Endothelial cell of umbilical vein (primary cell): ENCODE results near the gene ASPHD1.

Experiments used
- GATA2 ChIP-seq: IDR thresholded peaks from 2 replicates; pipeline ENCODE4 v1.7.0; 2011; ENCODE audit warnings: low read depth, mild to moderate bottlenecking, moderate library complexity, mixed read lengths, low read length; ENCODE audit not compliant: insufficient read length, insufficient read depth
- POLR2AphosphoS5 ChIP-seq: IDR thresholded peaks from 2 replicates; pipeline ENCODE4 v1.6.1; 2012; ENCODE audit warnings: low read depth, mild to moderate bottlenecking, control low read depth, low read length, moderate library complexity; ENCODE audit not compliant: insufficient read depth
- TF ChIP-seq, protein P1 (sequence below): IDR thresholded peaks from 2 replicates; pipeline ENCODE4 v1.6.1; 2011; ENCODE audit not compliant: insufficient read depth, insufficient read length
- TF ChIP-seq, protein P2 (sequence below), 2 donors: IDR thresholded peaks; 1 replicate in 1 of 2; 2 replicates in 1 of 2; pipeline ENCODE4 v1.5.1; 2011; ENCODE audit warnings: low read length in 2 of 2, mild to moderate bottlenecking in 2 of 2, moderate library complexity in 2 of 2, control low read depth in 1 of 2, inconsistent platforms in 1 of 2, low read depth in 1 of 2; ENCODE audit not compliant: insufficient read depth in 1 of 2; ENCODE audit errors: extremely low read depth in 1 of 2

GRCh38 chr16:29925105-29925756, 24.9 kb downstream of the ASPHD1 start:
- TF ChIP-seq, protein P1, sequence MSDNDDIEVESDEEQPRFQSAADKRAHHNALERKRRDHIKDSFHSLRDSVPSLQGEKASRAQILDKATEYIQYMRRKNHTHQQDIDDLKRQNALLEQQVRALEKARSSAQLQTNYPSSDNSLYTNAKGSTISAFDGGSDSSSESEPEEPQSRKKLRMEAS: no peak
- TF ChIP-seq, protein P2, sequence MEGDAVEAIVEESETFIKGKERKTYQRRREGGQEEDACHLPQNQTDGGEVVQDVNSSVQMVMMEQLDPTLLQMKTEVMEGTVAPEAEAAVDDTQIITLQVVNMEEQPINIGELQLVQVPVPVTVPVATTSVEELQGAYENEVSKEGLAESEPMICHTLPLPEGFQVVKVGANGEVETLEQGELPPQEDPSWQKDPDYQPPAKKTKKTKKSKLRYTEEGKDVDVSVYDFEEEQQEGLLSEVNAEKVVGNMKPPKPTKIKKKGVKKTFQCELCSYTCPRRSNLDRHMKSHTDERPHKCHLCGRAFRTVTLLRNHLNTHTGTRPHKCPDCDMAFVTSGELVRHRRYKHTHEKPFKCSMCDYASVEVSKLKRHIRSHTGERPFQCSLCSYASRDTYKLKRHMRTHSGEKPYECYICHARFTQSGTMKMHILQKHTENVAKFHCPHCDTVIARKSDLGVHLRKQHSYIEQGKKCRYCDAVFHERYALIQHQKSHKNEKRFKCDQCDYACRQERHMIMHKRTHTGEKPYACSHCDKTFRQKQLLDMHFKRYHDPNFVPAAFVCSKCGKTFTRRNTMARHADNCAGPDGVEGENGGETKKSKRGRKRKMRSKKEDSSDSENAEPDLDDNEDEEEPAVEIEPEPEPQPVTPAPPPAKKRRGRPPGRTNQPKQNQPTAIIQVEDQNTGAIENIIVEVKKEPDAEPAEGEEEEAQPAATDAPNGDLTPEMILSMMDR (IDR thresholded peaks at IDR 0.05; ENCODE audit: extremely low read depth in 1 of 2, insufficient read depth in 1 of 2, low read depth in 1 of 2, low read length in 2 of 2): no peak
- TF ChIP-seq POLR2AphosphoS5 (no peak), GATA2 (no peak)
